Measurements from ENCODE around the gene IFNL4.
"Not testable (repeated sequence)": the region's sequence is repeated elsewhere in the genome, so short reads cannot be mapped to it uniquely, and the experiment has no call there.

IFNL4 gene

DNA sequence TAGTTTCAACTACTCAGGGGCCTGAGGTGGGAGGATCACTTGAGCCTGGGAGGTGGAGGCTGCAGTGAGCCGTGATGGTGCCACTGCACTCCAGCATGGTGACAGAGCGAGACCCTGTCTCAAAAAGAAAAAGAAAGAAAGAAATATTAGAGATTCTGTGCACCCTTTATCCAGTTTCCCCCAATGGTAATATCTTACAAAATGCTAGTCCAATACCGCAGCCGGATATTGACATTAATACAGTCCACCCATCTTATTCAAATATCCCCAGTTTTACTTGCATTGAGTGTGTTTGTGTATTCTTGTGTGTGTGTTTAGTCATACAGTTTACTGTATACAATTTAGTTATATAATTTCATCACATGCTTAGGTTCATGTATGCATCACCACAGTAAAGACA is 8.6 kb upstream of the IFNL4 start:
- DNase-seq (ENCODE audit: low read depth in 2 of 2) = no peak

DNA sequence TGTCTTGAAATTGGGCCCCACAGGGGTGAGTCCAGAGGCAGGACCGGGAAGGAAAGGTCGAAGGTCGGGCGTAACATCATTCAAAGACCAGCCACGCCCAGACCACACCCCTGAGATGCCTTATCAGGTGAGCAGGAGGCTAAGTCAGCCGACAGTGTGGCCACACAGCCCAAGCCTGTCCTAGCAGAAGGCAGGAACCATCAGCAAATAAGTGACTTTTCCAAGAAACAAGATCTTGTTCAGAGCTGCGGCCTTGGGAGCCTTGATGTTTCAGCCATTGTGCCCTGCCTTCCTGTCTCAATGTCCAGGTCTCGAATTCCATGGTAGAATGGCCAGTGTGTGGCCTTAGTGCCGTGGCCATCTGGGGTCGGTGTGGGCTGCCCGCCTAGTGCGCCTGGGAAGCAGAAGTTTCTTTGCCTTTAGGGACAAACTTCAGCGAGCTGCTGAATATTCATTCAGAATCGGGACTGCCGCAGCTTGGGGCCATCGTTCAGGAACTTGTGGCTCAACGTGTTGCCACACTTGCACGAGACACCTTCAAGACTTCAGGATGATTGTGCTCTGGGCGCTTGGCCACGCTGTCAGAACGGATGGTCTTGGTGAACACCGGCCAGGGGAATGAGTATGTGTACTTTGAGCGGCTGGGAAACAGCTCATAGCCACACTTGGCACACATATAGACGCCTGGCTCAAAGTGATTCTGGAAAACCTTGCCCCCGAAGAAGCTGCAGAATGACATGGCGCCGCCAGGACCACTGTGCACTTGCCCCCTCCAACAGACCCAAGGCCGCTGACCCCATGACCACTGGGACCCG is 6.1 kb upstream of the IFNL4 start:
- no peak for DNase-seq (ENCODE audit: low read depth in 2 of 2)

DNA sequence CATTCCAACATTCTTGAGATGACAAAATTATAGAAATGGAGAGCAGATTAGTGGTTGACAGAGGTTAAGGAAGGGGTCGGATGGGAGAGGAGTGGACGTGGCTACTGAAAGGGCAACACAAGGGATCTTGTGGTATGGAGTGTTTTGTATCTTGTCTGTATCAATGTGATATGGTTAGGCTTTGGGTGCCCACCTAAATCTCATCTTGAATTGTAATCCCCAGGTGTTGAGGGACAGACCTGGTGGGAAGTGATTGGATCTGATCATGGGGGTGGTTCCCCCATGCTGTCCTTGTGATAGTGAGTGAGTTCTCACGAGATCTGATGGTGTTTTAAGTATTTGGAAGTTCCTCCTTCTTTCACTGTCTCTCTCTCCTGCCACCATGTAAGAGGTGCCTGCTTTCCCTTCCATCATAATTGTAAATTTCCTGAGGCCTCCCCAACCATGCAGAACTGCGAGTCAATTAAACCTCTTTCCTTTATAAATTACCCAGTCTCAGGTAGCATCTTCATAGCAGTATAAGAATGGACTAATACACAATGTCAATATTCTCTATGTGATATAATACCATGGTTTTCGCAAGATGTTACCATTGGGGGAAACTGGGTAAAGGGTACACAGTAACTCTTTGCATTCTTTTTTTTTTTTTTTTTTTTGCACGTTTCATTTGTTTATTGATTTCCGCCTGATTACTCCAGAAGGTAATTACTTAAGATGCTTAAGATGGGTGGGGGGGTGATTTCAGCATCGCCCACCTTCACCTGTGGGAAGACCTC is 4.9 kb upstream of the IFNL4 start:
- DNase-seq (ENCODE audit: low read depth in 2 of 2) = no peak

DNA sequence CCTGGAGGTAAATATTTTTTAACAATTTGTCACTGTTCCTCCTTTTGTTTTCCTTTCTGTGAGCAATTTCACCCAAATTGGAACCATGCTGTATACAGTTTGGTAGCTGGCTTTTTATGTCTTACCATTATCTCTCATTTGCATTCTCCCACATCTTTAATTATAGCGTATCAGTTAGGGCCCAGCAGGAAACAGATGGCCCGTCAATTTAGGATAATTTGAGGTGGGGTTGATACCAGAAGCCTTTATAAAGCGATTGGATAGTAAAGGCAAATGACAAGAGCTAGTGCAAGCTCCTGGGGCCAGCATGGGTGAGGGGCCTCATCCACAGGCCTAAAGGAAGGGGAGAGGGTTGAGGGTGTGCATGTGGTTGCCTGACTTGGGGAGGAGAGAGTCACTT is 3.8 kb upstream of the IFNL4 start:
- DNase-seq (ENCODE audit: low read depth in 2 of 2) = no peak

- DNase-seq (ENCODE audit: low read depth in 2 of 2) = no peak
Measured at GRCh38 chr19:39251846-39252245, 3.2 kb upstream of the IFNL4 start.

- no peak for DNase-seq (ENCODE audit: low read depth in 2 of 2)
Measured at GRCh38 chr19:39251081-39251480, 2.4 kb upstream of the IFNL4 start.

DNA sequence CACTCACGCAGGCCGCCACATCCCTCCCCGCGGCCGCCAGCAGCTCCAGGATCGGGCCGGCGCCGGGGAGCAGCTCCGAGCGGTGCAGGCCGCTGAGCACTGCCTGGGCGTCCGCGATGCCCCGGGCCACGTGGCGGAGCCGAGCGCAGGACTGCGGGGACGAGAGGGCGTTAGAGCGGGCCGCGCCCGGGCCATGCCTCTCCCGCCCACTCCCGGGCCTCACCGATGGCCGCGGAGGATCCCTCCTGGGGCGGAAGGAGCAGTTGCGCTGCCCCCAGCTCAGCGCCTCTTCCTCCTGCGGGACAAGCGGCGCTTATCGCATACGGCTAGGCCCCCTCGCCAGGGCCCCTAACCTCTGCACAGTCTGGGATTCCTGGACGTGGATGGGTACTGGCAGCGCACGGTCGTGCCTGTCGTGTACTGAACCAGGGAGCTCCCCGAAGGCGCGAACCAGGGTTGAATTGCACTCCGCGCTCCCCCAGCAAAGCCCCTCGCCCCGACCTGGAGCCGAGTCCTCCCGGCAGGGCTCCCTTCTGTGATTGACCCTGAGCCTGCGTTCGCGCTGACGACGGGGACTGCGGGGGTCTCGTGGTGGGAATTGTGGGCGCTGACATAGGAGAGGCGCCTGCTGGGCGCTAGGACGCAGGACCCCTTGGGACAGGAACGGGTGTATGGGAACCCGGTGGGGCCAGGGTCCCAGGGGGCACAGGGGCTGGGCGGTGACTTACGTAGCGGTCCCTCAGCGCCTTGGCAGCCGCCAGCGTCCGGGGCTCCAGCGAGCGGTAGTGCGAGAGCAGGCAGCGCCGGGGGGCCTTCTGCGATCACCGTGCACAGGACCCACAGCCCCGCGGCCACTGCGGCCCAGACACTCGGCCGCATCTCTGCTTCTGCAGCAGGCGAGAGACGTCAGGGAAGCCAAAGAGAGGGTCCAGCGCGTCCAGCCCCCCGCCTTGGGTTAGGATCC is 673 bp downstream of the IFNL4 start:
- no peak for DNase-seq (ENCODE audit: low read depth in 2 of 2)

DNA sequence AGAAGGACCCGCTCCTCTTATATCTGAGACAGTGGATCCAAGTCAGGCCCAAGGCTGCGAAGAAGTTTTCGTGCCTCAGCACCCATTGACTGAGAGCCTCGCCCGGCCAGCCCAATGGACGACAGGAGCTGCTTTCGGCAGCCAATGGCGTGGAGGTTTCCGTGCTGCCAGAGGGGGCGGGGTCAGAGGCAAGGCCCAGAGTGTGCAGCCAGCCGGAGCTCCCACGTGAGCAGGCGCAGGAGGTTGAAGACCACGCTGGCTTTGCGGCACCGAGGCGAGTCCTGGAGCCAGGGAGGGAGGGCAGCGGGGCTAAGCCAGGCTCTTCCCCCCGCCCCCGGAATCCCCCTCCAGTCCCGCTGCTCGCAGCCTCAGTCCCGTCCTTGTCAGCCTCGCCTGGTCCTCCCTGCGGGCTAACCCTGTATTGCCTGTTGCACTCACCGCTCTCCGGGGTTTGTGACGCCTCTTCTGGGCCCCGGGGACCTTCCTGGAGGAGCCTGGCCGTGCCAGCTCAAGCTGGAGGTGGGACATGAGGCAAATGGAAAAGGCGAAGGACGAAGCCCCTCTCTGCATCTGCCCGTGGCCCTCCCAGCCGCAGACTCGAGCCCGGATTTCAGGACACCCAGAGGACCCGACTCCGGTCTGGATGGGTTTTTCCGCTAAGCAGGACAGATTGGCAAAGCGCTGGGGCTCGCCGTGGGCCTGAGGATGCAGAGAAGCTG is 1.5 kb downstream of the IFNL4 start:
- peak in 1 of 2 donors; percentile 10 for DNase-seq (ENCODE audit: low read depth in 2 of 2)

GRCh38 chr19:39245166-39245565 is 3.5 kb downstream of the IFNL4 start:
- not testable (repeated sequence) for DNase-seq (ENCODE audit: low read depth in 2 of 2)

DNA sequence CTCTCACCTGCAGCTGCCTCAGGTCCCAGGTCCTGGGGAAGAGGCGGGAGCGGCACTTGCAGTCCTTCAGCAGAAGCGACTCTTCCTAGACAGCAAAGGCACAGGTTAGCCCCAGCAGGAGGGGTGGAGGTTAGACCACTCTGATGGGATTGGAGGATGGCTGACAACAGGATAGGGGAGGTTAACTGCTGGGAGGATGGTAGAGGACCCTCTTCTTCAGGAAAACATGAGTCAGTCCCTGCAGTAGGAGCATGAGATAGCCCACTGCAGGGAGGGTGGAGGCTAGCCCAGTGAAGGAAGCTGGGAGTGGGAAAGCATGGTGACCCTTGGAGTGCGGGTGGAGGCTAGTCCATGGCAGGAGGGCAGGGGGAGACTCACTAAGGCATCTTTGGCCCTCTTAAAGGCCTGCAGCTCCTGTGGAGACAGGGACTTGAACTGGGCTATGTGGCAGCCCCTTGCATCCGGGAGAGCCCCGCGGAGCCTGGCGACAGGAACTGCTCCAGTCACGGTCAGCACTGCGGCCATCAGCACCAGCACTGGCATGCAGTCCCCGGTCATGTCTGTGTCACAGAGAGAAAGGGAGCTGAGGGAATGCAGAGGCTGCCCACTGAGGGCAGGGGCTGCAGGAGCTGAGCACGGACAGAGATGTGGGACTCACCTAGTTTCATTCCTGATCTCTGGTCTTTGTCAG is 4.1 kb downstream of the IFNL4 start, which contains the start of gene IFNL3:
IFNL3 (minus strand) TSS at position 597 of the 691 bp plus-strand sequence; CDS start at position 558, 39 bp downstream.
- not testable (repeated sequence) for DNase-seq (ENCODE audit: low read depth in 2 of 2)

DNA sequence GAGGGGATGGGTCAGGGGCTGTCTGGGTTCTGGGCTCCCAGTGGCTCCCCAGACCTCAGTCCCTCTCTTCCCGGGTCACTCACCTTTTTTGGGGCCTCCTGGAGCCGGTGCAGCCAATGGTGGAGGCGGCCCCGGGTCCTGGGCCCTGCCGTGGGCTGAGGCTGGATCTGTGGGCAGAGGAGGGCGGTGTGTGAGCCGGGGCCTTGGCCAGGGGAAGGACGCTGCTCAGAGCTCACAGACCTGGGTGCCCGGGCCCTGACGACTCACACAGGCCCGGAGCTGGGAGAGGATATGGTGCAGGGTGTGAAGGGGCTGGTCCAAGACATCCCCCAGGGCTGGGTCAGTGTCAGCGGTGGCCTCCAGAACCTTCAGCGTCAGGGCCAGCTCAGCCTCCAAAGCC is 4.9 kb downstream of the IFNL4 start:
- not testable (repeated sequence) for DNase-seq (ENCODE audit: low read depth in 2 of 2)

GRCh38 chr19:39240421-39240820 is 8.2 kb downstream of the IFNL4 start:
- no peak for DNase-seq (ENCODE audit: low read depth in 2 of 2)

- DNase-seq (ENCODE audit: low read depth in 2 of 2) = no peak
Measured at GRCh38 chr19:39238944-39239343, 9.7 kb downstream of the IFNL4 start.

GRCh38 chr19:39238209-39238608 is 10.4 kb downstream of the IFNL4 start:
- DNase-seq (ENCODE audit: low read depth in 2 of 2) = no peak

- DNase-seq (ENCODE audit: low read depth in 2 of 2) = peak; percentile 8 to 20
Measured at GRCh38 chr19:39237200-39238184, 11.2 kb downstream of the IFNL4 start.

GRCh38 chr19:39236527-39236926 is 12.1 kb downstream of the IFNL4 start:
- no peak for DNase-seq (ENCODE audit: low read depth in 2 of 2)

DNA sequence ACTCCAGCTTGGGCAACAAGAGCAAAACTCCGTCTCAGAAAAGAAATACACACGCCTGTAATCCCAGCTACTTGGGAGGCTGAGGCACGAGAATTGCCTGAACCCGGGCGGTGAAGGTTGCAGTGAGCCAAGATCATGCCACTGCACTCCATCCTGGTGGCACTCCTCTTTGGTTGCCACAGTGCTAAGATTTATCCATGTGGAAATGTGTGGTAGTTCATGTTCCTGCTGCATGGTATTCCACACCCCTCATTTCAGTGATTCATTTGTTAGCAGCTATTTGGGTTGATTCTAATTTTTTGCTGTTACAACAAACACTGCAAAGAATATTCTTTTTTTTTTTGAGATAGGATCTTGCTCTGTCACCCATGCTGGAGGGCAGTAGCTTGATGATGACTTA is 15.9 kb downstream of the IFNL4 start:
- DNase-seq (ENCODE audit: low read depth in 2 of 2) = no peak

DNA sequence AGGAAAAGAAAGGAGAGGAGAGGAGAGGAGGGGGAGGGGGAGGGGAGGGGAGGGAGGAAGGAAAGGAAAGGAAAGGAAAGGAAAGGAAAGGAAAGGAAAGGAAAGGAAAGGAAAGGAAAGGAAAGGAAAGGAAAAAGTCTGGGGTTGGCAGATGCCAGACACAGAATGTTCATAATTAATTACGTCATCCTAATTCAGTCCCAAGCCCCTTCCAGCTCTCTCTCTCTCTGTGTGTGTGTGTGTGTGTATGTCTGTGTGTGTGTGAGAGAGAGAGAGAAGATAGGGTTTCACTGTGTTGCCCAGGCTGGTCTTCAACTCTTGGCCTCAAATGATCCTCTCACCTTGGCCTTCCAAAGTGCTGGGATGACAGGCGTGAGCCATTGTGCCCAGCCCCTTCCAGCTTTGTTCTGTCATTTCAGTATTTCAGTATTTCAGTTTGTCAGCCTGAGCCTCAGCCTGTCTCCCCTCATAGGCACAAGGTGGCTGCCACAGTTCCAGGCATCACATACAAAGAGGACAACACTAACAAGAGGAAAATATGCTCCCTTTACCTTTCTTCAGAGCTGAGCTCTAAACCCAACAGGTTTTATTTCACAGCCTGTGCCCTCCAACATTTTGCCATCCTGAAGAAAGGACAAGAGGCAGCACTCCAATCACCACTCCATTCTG is 18.4 kb downstream of the IFNL4 start:
- DNase-seq (ENCODE audit: low read depth in 2 of 2) = no peak

DNA sequence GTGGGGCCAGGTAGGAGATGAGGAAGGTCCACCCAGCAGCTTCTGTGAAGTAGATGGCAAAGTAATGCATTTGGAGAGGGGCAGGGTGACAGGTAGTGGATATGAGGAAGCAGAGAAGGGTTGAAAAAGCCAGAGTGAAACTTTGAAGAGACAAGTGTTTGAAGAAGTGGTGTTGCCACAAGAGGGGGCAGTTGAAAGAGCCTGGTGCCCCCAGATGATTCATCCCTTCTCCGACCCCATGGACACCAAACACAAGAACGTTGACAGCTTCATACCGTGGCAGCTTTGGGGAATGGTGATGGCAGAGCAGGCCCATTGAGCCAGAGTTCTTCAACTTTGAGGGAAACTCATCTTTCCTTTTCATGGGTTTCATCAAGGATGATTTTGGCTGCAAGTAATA is 23.7 kb downstream of the IFNL4 start:
- no peak for DNase-seq (ENCODE audit: low read depth in 2 of 2)

Measured in stimulated activated CD8-positive, alpha-beta memory T cell treated with anti-CD3 and anti-CD28 coated beads, Interleukin-15, amount 100 ng/mL, for 4 hours (primary cell).